Erythroblast (primary cell): Measurements from ENCODE around the gene LRRC14B.

Experiments
- DNase-seq, 2 experiments: peaks; one replicate each; lab custom pipeline; 2025; lab: John Stamatoyannopoulos, UW
- GATA1 ChIP-seq: IDR thresholded peaks from 2 replicates; pipeline ENCODE4 v1.6.1; 2011; ENCODE audit warnings: low read depth, mild to moderate bottlenecking, control low read depth, low read length, moderate library complexity
- POLR2A ChIP-seq: IDR thresholded peaks from 2 replicates; pipeline ENCODE4 v1.6.1; 2011; ENCODE audit warnings: mild to moderate bottlenecking, low read length

Gene LRRC14B

GRCh38 chr5:174291-174600 is 17.0 kb upstream of the LRRC14B start:
- no peak for DNase-seq
- TF ChIP-seq POLR2A, result no peak
- no peak for TF ChIP-seq GATA1

GRCh38 chr5:174876-175465 is 16.3 kb upstream of the LRRC14B start:
- no peak for TF ChIP-seq GATA1
- no peak for TF ChIP-seq POLR2A
- DNase-seq, result no peak

DNA sequence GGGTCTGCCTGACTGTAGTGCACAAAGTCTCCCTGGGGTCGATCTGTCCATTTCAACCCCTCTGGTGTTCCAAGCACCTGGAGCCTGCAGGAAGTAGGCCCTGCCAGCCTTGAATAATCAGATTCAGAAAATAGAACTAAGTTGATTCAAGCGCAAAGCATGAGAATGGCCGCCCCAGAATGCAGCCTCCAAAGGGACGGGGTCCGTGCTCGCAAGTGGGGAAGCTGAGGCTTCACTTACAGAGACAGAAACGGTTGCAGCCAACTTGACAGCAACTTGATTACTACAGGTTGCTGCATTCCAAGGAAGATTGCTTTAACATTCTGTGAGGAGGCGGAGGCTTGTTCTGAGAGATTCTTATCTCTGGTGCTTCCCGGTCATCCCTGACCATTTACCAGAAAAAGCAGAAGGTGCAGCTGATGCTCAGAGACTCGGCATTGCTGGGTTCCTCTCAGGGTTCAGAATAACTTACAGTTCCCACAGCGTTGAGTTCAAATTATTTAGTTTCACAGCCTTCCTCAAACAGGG is 14.9 kb upstream of the LRRC14B start:
- TF ChIP-seq POLR2A (no peak), GATA1 (no peak)
- no peak for DNase-seq

GRCh38 chr5:178110-178509 is 13.2 kb upstream of the LRRC14B start:
- TF ChIP-seq GATA1, result no peak
- no peak for TF ChIP-seq POLR2A
- no peak for DNase-seq

GRCh38 chr5:179401-179800 is 11.9 kb upstream of the LRRC14B start:
- TF ChIP-seq GATA1 (no peak), POLR2A (no peak)
- DNase-seq, result no peak

DNA sequence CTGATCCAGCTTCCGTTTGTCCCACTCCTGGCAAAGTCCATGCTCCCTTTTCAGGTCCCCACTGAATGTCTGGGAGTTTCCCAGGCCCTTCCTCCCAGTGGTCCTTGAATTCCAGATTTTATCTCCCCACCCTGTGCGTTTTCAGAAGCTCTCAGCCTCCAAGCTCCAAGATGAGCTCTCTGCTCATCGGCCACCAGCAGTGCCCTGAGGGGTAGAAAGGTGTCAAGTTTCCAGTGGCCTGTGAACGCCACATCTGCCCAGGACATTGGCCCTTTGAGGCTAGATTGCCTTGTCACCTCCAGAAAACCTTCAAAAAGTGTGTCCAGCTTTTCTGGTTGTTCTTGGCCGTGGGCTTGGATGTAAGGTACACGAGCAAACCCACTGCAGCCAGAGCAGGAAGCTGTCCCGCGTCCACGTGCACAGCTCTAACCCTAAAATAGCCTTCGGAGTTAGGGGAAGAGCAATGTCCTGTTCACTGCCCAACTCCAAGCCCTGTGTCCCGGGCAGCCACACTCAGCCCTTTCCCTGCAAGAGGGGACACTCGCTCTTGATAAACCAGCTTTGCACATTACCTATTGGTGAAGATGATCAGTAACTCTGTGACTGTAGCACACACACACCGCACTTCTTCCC is 10.9 kb upstream of the LRRC14B start:
- DNase-seq, result no peak
- TF ChIP-seq POLR2A (no peak), GATA1 (no peak)

DNA sequence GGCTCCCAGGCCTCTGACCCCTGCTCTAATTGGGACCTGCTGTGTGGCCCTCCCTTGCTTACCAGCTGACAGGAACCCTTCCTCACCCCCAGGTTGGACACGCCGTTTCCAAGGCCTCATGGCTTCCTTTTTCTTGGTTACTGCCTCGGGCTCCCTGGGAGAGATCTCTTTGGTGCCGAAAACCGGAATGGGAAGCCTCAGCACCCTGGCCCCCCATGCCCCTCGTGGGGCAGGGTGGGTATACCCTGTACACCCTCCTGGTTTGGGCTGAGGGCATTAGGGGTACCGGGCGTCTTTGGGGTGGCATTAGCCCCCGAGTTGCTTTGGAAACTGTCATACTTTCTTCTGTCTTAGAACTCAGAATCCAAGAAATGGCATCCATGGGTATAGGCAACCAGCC is 10.1 kb upstream of the LRRC14B start:
- TF ChIP-seq POLR2A (no peak), GATA1 (no peak)
- no peak for DNase-seq

- no peak for DNase-seq
- no peak for TF ChIP-seq POLR2A
- TF ChIP-seq GATA1, result no peak
These were observed 9.7 kb upstream of the LRRC14B start for GRCh38 chr5:181566-181965.

GRCh38 chr5:182126-182525 is 9.2 kb upstream of the LRRC14B start:
- TF ChIP-seq POLR2A (no peak), GATA1 (no peak)
- no peak for DNase-seq

GRCh38 chr5:184471-184870 is 6.8 kb upstream of the LRRC14B start:
- TF ChIP-seq GATA1 (no peak), POLR2A (no peak)
- DNase-seq, result no peak

- TF ChIP-seq POLR2A (no peak), GATA1 (no peak)
- no peak for DNase-seq
These were observed 5.9 kb upstream of the LRRC14B start for GRCh38 chr5:185095-186070.

GRCh38 chr5:186091-187041 is 4.9 kb upstream of the LRRC14B start:
- no peak for DNase-seq
- TF ChIP-seq POLR2A (no peak), GATA1 (no peak)

DNA sequence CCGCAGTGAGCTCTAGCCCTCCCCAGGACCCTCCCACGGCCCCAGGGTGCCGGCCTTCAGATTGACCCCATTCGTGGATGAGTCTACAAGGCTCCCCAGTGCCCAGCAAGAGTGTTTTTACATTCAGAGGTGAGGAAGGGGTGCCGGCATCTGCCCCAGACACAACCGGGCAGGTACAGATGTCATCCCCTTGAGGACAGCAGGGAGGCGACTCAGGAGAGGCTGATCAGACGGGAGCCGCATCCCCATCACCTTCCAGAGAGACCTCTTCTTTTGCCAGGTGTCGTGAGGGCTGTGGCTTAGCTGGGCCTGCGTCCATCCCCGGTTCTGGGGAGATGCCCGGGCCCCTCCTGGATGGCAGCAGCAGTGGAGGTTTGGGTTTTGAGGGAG is 4.3 kb upstream of the LRRC14B start:
- TF ChIP-seq POLR2A (no peak), GATA1 (no peak)
- no peak for DNase-seq
